A549 (cell line): ENCODE measurements around the gene SVOPL.

ENCODE experiments used
- TF ChIP-seq, protein P1 (sequence below): IDR thresholded peaks from 2 replicates; pipeline ENCODE4 v1.6.1; 2012
- TF ChIP-seq, protein P2 (sequence below): fragments of >200 bp; sonication (Bioruptor Twin); formaldehyde crosslinking; IDR thresholded peaks from 3 replicates; pipeline ENCODE4 v1.5.1; 2016

DNA sequence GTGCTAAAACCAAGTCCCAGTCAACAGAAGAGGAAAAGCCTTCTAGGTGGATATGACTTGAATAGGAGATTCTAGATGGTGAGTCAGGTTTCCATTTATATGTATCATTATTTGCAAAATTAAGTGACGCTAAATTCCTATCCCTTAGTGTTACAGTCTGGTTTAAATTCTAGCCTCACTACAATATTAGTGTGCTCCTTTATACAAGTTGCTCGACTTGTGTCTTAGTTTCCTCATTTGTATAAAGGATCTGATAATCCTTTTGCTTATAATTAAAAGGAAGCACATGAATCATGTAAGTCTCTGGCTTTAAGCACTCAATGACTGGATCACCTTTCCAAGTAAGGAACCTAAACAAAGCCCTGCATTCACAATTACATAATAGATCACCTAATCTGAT is 105.7 kb downstream of the SVOPL start:
- TF ChIP-seq, protein P1, sequence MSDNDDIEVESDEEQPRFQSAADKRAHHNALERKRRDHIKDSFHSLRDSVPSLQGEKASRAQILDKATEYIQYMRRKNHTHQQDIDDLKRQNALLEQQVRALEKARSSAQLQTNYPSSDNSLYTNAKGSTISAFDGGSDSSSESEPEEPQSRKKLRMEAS = no peak
- TF ChIP-seq, protein P2, sequence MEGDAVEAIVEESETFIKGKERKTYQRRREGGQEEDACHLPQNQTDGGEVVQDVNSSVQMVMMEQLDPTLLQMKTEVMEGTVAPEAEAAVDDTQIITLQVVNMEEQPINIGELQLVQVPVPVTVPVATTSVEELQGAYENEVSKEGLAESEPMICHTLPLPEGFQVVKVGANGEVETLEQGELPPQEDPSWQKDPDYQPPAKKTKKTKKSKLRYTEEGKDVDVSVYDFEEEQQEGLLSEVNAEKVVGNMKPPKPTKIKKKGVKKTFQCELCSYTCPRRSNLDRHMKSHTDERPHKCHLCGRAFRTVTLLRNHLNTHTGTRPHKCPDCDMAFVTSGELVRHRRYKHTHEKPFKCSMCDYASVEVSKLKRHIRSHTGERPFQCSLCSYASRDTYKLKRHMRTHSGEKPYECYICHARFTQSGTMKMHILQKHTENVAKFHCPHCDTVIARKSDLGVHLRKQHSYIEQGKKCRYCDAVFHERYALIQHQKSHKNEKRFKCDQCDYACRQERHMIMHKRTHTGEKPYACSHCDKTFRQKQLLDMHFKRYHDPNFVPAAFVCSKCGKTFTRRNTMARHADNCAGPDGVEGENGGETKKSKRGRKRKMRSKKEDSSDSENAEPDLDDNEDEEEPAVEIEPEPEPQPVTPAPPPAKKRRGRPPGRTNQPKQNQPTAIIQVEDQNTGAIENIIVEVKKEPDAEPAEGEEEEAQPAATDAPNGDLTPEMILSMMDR = no peak
